Measurements from ENCODE around the gene PYCR2. TPM values are rescaled to one million over a fixed set of nuclear protein-coding genes. Genes with fewer than 3 reads are reported as not detected.

PYCR2 gene
- total RNA-seq, 3 donors from 2014 or later: 33.0 to 43.6 (median 38.3) TPM

- no peaks in the 10 kb centered on the region for H3K36me3 ChIP-seq (ENCODE audit: low read depth)
- DNase-seq (no peak), ATAC-seq (no peak)
- intact Hi-C loops (cut with DNase I, micrococcal nuclease): no loop called here
- H3K4me1 ChIP-seq (ENCODE audit: low read depth): peaks cover 12% of the 10 kb centered on the region
- no peak for TF ChIP-seq CTCF (IDR thresholded peaks at IDR 0.05)
- no peak overlapping the region for H3K4me3 ChIP-seq
- H3K9me3 ChIP-seq: no peaks in the 10 kb centered on the region
Measured at GRCh38 chr1:225906467-225906866, 17.6 kb downstream of the PYCR2 start.

GRCh38 chr1:225903623-225904022 lies 20.4 kb downstream of the PYCR2 start:
- no peak overlapping the region for H3K4me3 ChIP-seq
- intact Hi-C loops (cut with DNase I, micrococcal nuclease): no loop called here
- no peaks in the 10 kb centered on the region for H3K9me3 ChIP-seq
- no peaks in the 10 kb centered on the region for H3K36me3 ChIP-seq (ENCODE audit: low read depth)
- H3K4me1 ChIP-seq (ENCODE audit: low read depth): no peaks in the 10 kb centered on the region
- ATAC-seq: no peak
- no peak for DNase-seq
- no peak for TF ChIP-seq CTCF (IDR thresholded peaks at IDR 0.05)

GRCh38 chr1:225899044-225899925 lies 24.8 kb downstream of the PYCR2 start:
- DNase-seq (peak in 1 of 3 donors; percentile 43), ATAC-seq (no peak)
- intact Hi-C loops (cut with DNase I, micrococcal nuclease): no loop called here
- no peak for TF ChIP-seq CTCF (IDR thresholded peaks at IDR 0.05)
- Histone ChIP-seq H3K36me3 (ENCODE audit: low read depth) (no peaks in the 10 kb centered on the region), H3K9me3 (no peaks in the 10 kb centered on the region), H3K4me1 (ENCODE audit: low read depth) (peaks cover 11% of the 10 kb centered on the region), H3K4me3 (no peak overlapping the region)

GRCh38 chr1:225897595-225898514 lies 26.2 kb downstream of the PYCR2 start:
- no peaks in the 10 kb centered on the region for H3K36me3 ChIP-seq (ENCODE audit: low read depth)
- DNase-seq (peak in 2 of 3 donors; percentile 58 to 72), ATAC-seq (peak; percentile 55)

More at GRCh38 chr1:225897595-225898514, 26.2 kb downstream of the PYCR2 start:
- Histone ChIP-seq H3K9me3 (no peaks in the 10 kb centered on the region), H3K4me1 (ENCODE audit: low read depth) (peaks cover 11% of the 10 kb centered on the region), H3K4me3 (no peak overlapping the region)
- no peak for TF ChIP-seq CTCF (IDR thresholded peaks at IDR 0.05)
- intact Hi-C loops (cut with DNase I, micrococcal nuclease): no loop called here
